ENCODE measurements around the gene PUM2. TPM values are rescaled to one million over a fixed set of nuclear protein-coding genes. Genes with fewer than 3 reads are reported as not detected.

Gene PUM2
- total and polyA plus RNA-seq, 2 of the 13 experiments (the other 11 are each of a cell fraction or from before 2014, with no cell fraction given) = 69.6 to 69.8 TPM

GRCh38 chr2:20350753-20351554, at the start of gene PUM2 (continued):
- peak; percentile 63 for TF ChIP-seq CSRNP1 (CRISPR knock-in tag; IDR thresholded peaks at IDR 0.05)
- TF ChIP-seq ZNF234 (CRISPR knock-in tag; conservative IDR thresholded peaks at IDR 0.05) = peak; percentile 86; the same call in 1 of the 2 replicates
- TF ChIP-seq MXD3 (CRISPR knock-in tag; IDR thresholded peaks at IDR 0.05) = peak; percentile 94
- TF ChIP-seq ZNF274 (CRISPR knock-in tag; IDR thresholded peaks at IDR 0.05) = peak; percentile 49; the same call in 1 of the 2 replicates
- TF ChIP-seq ZNF281 (CRISPR knock-in tag; IDR thresholded peaks at IDR 0.05; ENCODE audit: borderline replicate concordance) = peak; percentile 89
- TF ChIP-seq SP4 (CRISPR knock-in tag; IDR thresholded peaks at IDR 0.05) = peak; percentile 62; the same call in 1 of the 2 replicates
- TF ChIP-seq SP1 (IDR thresholded peaks at IDR 0.05) = no peak
- TF ChIP-seq SP1 (CRISPR knock-in tag; IDR thresholded peaks at IDR 0.05) = peak; percentile 64
- TF ChIP-seq ZNF569 (CRISPR knock-in tag; IDR thresholded peaks at IDR 0.05; ENCODE audit: borderline replicate concordance) = peak; percentile 94; the same call in 1 of the 2 replicates
- TF ChIP-seq TFDP1 (CRISPR knock-in tag; IDR thresholded peaks at IDR 0.05; ENCODE audit: borderline replicate concordance) = peak; percentile 98
- TF ChIP-seq ZBTB2 (CRISPR knock-in tag; IDR thresholded peaks at IDR 0.05; ENCODE audit: low read depth) = peak; percentile 83
- TF ChIP-seq EED (CRISPR knock-in tag; IDR thresholded peaks at IDR 0.05) = peak; percentile 80; the same call in 1 of the 2 replicates
- no peak for TF ChIP-seq MIER3 (CRISPR knock-in tag; IDR thresholded peaks at IDR 0.05; ENCODE audit: borderline replicate concordance)
- peak; percentile 71; the same call in 1 of the 2 replicates for TF ChIP-seq ZNF609 (CRISPR knock-in tag; IDR thresholded peaks at IDR 0.05; ENCODE audit: borderline replicate concordance)
- TF ChIP-seq TCF7 (IDR thresholded peaks at IDR 0.05; ENCODE audit: low read depth) = peak; percentile 88
